Liver (tissue), 9 donors: Measurements from ENCODE around the gene SLC24A3. TPM values are rescaled to one million over a fixed set of nuclear protein-coding genes. Genes with fewer than 3 reads are reported as not detected.

Source experiments
- DNase-seq: peaks from one replicate; pipeline ENCODE4 v3.0.0-alpha.2; 2017; ENCODE audit warnings: low spot score
- H3K27ac ChIP-seq, 2 donors: one replicate each; pipeline ENCODE4 v1.7.0; 2013; ENCODE audit warnings: inconsistent platforms in 2 of 2, low read length in 2 of 2, control low read depth in 1 of 2, low read depth in 1 of 2, mild to moderate bottlenecking in 1 of 2
- H3K27me3 ChIP-seq, 4 donors: one replicate each; pipeline versions ENCODE4 v1.6.1 to v1.7.0; 2013; ENCODE audit warnings: low read length in 3 of 4, inconsistent platforms in 1 of 4, mild to moderate bottlenecking in 1 of 4, moderate library complexity in 1 of 4; ENCODE audit not compliant: control insufficient read depth in 4 of 4, insufficient read depth in 4 of 4
- H3K36me3 ChIP-seq, 4 donors: one replicate each; pipeline versions ENCODE4 v1.6.1 to v1.7.0; 2013; ENCODE audit warnings: low read length in 3 of 4, mild to moderate bottlenecking in 3 of 4, low read depth in 1 of 4, moderate library complexity in 1 of 4; ENCODE audit not compliant: control insufficient read depth in 4 of 4, insufficient read depth in 3 of 4
- H3K4me1 ChIP-seq, 4 donors: one replicate each; pipeline versions ENCODE4 v1.6.1 to v1.7.0; 2013; ENCODE audit warnings: low read length in 3 of 4, mild to moderate bottlenecking in 3 of 4, moderate library complexity in 1 of 4; ENCODE audit not compliant: control insufficient read depth in 4 of 4, insufficient read depth in 4 of 4
- H3K4me3 ChIP-seq, 3 donors: one replicate each; pipeline versions ENCODE4 v1.6.1 to v1.7.0; 2013; ENCODE audit warnings: low read length in 3 of 3, control low read depth in 1 of 3, low read depth in 1 of 3, mild to moderate bottlenecking in 1 of 3
- H3K9ac ChIP-seq, 2 donors: one replicate each; pipeline ENCODE4 v1.7.0; 2013; ENCODE audit warnings: low read length in 2 of 2, mild to moderate bottlenecking in 2 of 2, moderate library complexity in 2 of 2, control low read depth in 1 of 2, low read depth in 1 of 2
- H3K9me3 ChIP-seq, 4 donors: one replicate each; pipeline versions ENCODE4 v1.6.1 to v1.7.0; 2013; ENCODE audit warnings: low read length in 3 of 4; ENCODE audit not compliant: control insufficient read depth in 4 of 4
- EGR1 ChIP-seq, 2 donors: IDR thresholded peaks; 2 replicates each; pipeline ENCODE4 v1.6.1; 2016 to 2018; ENCODE audit warnings: antibody characterized with exemption in 2 of 2, low read depth in 2 of 2
- FOXA1 ChIP-seq: IDR thresholded peaks from 2 replicates; pipeline ENCODE4 v1.6.1; 2016; ENCODE audit warnings: antibody characterized with exemption
- FOXA2 ChIP-seq: IDR thresholded peaks from 2 replicates; pipeline ENCODE4 v1.6.1; 2016; ENCODE audit warnings: antibody characterized with exemption
- GABPA ChIP-seq, 2 donors: IDR thresholded peaks in 1 of 2; conservative IDR thresholded peaks in 1 of 2; 2 replicates each; pipeline ENCODE4 v1.6.1; 2016; ENCODE audit warnings: antibody characterized with exemption in 2 of 2, mild to moderate bottlenecking in 1 of 2, moderate library complexity in 1 of 2
- HNF4A ChIP-seq, 2 donors: conservative IDR thresholded peaks; 2 replicates each; pipeline ENCODE4 v1.6.1; 2016; ENCODE audit warnings: antibody characterized with exemption in 2 of 2, mild to moderate bottlenecking in 2 of 2
- HNF4G ChIP-seq: IDR thresholded peaks from 2 replicates; pipeline ENCODE4 v1.6.1; 2016; ENCODE audit warnings: antibody characterized with exemption
- JUND ChIP-seq, 2 donors: IDR thresholded peaks; 2 replicates each; pipeline ENCODE4 v1.6.1; 2016; ENCODE audit warnings: antibody characterized with exemption in 2 of 2
- MAX ChIP-seq: IDR thresholded peaks from 2 replicates; pipeline ENCODE4 v1.6.1; 2016; ENCODE audit warnings: antibody characterized with exemption
- NR2F2 ChIP-seq: IDR thresholded peaks from 2 replicates; pipeline ENCODE4 v1.6.1; 2016; ENCODE audit warnings: antibody characterized with exemption
- RAD21 ChIP-seq, 2 donors: IDR thresholded peaks; 2 replicates each; pipeline ENCODE4 v1.6.1; 2016; ENCODE audit warnings: antibody characterized with exemption in 2 of 2, mild to moderate bottlenecking in 2 of 2
- RXRA ChIP-seq, 2 donors: IDR thresholded peaks; 2 replicates each; pipeline ENCODE4 v1.6.1; 2017 to 2018; ENCODE audit warnings: antibody characterized with exemption in 2 of 2, mild to moderate bottlenecking in 1 of 2
- SP1 ChIP-seq: IDR thresholded peaks from 2 replicates; pipeline ENCODE4 v1.6.1; 2018; ENCODE audit warnings: antibody characterized with exemption, mild to moderate bottlenecking
- TAF1 ChIP-seq: conservative IDR thresholded peaks from 2 replicates; pipeline ENCODE4 v1.6.1; 2016; ENCODE audit warnings: antibody characterized with exemption, mild to moderate bottlenecking
- YY1 ChIP-seq: IDR thresholded peaks from 2 replicates; pipeline ENCODE4 v1.6.1; 2016; ENCODE audit warnings: antibody characterized with exemption, mild to moderate bottlenecking
- ZBTB33 ChIP-seq: IDR thresholded peaks from 2 replicates; pipeline ENCODE4 v1.6.1; 2016; ENCODE audit warnings: antibody characterized with exemption
- WGBS: extraction: QIAGEN DNeasy Blood & Tissue Kit; methylation state at CpG from one replicate; pipeline ENCODE4 v1.1.7; 2013; 5-methylcytosine and 5-hydroxymethylcytosine counted together
- polyA plus RNA-seq, 2 donors: library from polyadenylated mRNA; stranded (reverse) in 1 of 2; unstranded in 1 of 2; fragments of 200-250 nt in 1 of 2; fragments of >200 nt in 1 of 2; fragmentation: Nextera tagmentation in 1 of 2; extraction: Ambion mirVana in 1 of 2; gene quantifications; one replicate each; pipeline versions ENCODE4 v1.2.1 to v1.2.3, GENCODE V29; 2013 to 2015
- total RNA-seq, 2 donors: library from RNA; depleted of rRNA; stranded (reverse); fragments of >200 nt; gene quantifications; one replicate each; pipeline ENCODE4 v1.2.3, GENCODE V29; 2014
- TF ChIP-seq, protein P1 (sequence below): fragments of 150-350 bp; IDR thresholded peaks from 2 replicates; pipeline ENCODE4 v1.5.1; 2017; ENCODE audit warnings: improper control_type of control experiment, low read depth, low read length; ENCODE audit not compliant: missing input control
- TF ChIP-seq, protein P2 (sequence below): IDR thresholded peaks from 2 replicates; pipeline ENCODE4 v1.6.1; 2016; ENCODE audit warnings: antibody characterized with exemption, mild to moderate bottlenecking
- TF ChIP-seq, protein P3 (sequence below): IDR thresholded peaks from 2 replicates; pipeline ENCODE4 v1.6.1; 2016; ENCODE audit warnings: antibody characterized with exemption
- donor health status: healthy.
- donor health status: healthy.
- donor health status: healthy.
- donor health status: healthy.
- donor health status: healthy.

The SLC24A3 gene
- total and polyA plus RNA-seq, 4 donors, result 0.28 to 1.8 (median 0.46) TPM

GRCh38 chr20:19462491-19462890, 250.0 kb downstream of the SLC24A3 start:
- WGBS, result 80% methylated on average over 6 of the region's 6 CpGs
- no peak overlapping the region for H3K9ac ChIP-seq
- H3K9me3 ChIP-seq, result no peaks in the 10 kb centered on the region
- no peaks in the 10 kb centered on the region for H3K4me1 ChIP-seq
- DNase-seq, result no peak
- H3K36me3 ChIP-seq, result no peaks in the 10 kb centered on the region
- no peak overlapping the region for H3K4me3 ChIP-seq
- no peak overlapping the region for H3K27ac ChIP-seq
- H3K27me3 ChIP-seq, result no peaks in the 10 kb centered on the region
- TF ChIP-seq MAX, result no peak
- TF ChIP-seq GABPA (IDR thresholded peaks at IDR 0.05 in 1 of 2, conservative IDR thresholded peaks at IDR 0.05 in 1 of 2), result no peak
- TF ChIP-seq, protein P1, sequence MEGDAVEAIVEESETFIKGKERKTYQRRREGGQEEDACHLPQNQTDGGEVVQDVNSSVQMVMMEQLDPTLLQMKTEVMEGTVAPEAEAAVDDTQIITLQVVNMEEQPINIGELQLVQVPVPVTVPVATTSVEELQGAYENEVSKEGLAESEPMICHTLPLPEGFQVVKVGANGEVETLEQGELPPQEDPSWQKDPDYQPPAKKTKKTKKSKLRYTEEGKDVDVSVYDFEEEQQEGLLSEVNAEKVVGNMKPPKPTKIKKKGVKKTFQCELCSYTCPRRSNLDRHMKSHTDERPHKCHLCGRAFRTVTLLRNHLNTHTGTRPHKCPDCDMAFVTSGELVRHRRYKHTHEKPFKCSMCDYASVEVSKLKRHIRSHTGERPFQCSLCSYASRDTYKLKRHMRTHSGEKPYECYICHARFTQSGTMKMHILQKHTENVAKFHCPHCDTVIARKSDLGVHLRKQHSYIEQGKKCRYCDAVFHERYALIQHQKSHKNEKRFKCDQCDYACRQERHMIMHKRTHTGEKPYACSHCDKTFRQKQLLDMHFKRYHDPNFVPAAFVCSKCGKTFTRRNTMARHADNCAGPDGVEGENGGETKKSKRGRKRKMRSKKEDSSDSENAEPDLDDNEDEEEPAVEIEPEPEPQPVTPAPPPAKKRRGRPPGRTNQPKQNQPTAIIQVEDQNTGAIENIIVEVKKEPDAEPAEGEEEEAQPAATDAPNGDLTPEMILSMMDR, result no peak
- no peak for TF ChIP-seq HNF4G
- no peak for TF ChIP-seq FOXA1
- TF ChIP-seq TAF1, result no peak
- no peak for TF ChIP-seq RAD21 (IDR thresholded peaks at IDR 0.05)
- TF ChIP-seq HNF4A (conservative IDR thresholded peaks at IDR 0.05), result no peak
- no peak for TF ChIP-seq FOXA2
- no peak for TF ChIP-seq EGR1 (IDR thresholded peaks at IDR 0.05; ENCODE audit: low read depth in 2 of 2)
- TF ChIP-seq YY1, result no peak
- TF ChIP-seq, protein P2, sequence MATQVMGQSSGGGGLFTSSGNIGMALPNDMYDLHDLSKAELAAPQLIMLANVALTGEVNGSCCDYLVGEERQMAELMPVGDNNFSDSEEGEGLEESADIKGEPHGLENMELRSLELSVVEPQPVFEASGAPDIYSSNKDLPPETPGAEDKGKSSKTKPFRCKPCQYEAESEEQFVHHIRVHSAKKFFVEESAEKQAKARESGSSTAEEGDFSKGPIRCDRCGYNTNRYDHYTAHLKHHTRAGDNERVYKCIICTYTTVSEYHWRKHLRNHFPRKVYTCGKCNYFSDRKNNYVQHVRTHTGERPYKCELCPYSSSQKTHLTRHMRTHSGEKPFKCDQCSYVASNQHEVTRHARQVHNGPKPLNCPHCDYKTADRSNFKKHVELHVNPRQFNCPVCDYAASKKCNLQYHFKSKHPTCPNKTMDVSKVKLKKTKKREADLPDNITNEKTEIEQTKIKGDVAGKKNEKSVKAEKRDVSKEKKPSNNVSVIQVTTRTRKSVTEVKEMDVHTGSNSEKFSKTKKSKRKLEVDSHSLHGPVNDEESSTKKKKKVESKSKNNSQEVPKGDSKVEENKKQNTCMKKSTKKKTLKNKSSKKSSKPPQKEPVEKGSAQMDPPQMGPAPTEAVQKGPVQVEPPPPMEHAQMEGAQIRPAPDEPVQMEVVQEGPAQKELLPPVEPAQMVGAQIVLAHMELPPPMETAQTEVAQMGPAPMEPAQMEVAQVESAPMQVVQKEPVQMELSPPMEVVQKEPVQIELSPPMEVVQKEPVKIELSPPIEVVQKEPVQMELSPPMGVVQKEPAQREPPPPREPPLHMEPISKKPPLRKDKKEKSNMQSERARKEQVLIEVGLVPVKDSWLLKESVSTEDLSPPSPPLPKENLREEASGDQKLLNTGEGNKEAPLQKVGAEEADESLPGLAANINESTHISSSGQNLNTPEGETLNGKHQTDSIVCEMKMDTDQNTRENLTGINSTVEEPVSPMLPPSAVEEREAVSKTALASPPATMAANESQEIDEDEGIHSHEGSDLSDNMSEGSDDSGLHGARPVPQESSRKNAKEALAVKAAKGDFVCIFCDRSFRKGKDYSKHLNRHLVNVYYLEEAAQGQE, result no peak
- TF ChIP-seq JUND (IDR thresholded peaks at IDR 0.05), result no peak
- no peak for TF ChIP-seq RXRA (IDR thresholded peaks at IDR 0.05)
- TF ChIP-seq SP1, result no peak
- TF ChIP-seq NR2F2, result no peak
- TF ChIP-seq, protein P3, sequence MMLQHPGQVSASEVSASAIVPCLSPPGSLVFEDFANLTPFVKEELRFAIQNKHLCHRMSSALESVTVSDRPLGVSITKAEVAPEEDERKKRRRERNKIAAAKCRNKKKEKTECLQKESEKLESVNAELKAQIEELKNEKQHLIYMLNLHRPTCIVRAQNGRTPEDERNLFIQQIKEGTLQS, result no peak
- TF ChIP-seq ZBTB33, result no peak

GRCh38 chr20:19463597-19463996, 251.2 kb downstream of the SLC24A3 start:
- 87% methylated on average over 4 of the region's 4 CpGs for WGBS
- H3K36me3 ChIP-seq, result no peaks in the 10 kb centered on the region
- no peaks in the 10 kb centered on the region for H3K9me3 ChIP-seq
- no peak overlapping the region for H3K4me3 ChIP-seq
- no peaks in the 10 kb centered on the region for H3K27me3 ChIP-seq
- H3K27ac ChIP-seq, result no peak overlapping the region
- H3K9ac ChIP-seq, result no peak overlapping the region
- no peak for TF ChIP-seq FOXA2
- TF ChIP-seq HNF4A (conservative IDR thresholded peaks at IDR 0.05), result no peak
- no peak for TF ChIP-seq GABPA (IDR thresholded peaks at IDR 0.05 in 1 of 2, conservative IDR thresholded peaks at IDR 0.05 in 1 of 2)
- TF ChIP-seq YY1, result no peak
- TF ChIP-seq, protein P1, result no peak
- no peak for TF ChIP-seq RXRA (IDR thresholded peaks at IDR 0.05)
- no peak for TF ChIP-seq HNF4G
- TF ChIP-seq MAX, result no peak
- TF ChIP-seq FOXA1, result no peak
- DNase-seq, result no peak
- H3K4me1 ChIP-seq, result no peaks in the 10 kb centered on the region
